Measurements from ENCODE around the gene CDCP2.

Gene CDCP2

GRCh38 chr1:54135436-54136120 is 17.2 kb downstream of the CDCP2 start:
- FAIRE-seq, result peak; percentile 20

GRCh38 chr1:54134295-54134694 is 18.5 kb downstream of the CDCP2 start:
- FAIRE-seq, result no peak

GRCh38 chr1:54132495-54132894 is 20.3 kb downstream of the CDCP2 start:
- FAIRE-seq, result no peak

DNA sequence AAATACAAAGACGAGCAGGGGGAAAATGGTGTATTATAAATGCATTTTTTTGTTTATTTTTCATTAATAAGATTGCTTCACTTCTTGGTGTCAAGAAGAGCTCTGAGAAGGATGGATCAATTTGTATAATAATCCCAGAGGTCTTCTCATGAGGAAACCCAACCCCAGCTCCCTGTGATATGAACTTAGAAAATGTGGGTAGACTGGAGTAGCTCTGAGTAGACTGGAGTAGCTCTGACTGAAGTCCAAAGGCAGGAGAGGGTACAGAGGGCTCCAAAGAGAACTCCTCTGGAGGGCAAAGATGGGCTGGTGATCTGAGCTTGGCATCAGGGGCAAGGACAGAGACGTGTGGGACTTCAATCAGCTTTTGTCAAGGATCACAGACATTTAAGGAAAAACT is 21.4 kb downstream of the CDCP2 start:
- no peak for FAIRE-seq

DNA sequence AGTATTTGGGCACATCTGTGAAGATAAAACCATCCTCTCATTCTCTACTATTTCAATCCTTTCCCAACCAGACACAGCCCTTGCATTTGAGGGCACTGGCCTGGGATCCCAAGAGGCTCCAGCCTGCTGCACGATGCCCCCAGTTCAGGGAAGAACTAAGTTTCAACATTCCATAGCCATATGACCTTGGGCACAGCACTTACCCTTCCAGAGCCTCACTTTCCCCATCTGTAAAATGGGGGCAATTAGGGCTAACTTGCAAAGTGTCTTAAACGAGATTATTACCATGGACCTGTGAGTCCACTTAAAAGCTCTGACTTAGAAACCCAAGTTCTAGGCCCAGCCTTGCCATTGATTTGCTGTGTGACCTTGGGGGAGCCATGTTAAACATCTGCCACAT is 22.9 kb downstream of the CDCP2 start:
- FAIRE-seq, result no peak

DNA sequence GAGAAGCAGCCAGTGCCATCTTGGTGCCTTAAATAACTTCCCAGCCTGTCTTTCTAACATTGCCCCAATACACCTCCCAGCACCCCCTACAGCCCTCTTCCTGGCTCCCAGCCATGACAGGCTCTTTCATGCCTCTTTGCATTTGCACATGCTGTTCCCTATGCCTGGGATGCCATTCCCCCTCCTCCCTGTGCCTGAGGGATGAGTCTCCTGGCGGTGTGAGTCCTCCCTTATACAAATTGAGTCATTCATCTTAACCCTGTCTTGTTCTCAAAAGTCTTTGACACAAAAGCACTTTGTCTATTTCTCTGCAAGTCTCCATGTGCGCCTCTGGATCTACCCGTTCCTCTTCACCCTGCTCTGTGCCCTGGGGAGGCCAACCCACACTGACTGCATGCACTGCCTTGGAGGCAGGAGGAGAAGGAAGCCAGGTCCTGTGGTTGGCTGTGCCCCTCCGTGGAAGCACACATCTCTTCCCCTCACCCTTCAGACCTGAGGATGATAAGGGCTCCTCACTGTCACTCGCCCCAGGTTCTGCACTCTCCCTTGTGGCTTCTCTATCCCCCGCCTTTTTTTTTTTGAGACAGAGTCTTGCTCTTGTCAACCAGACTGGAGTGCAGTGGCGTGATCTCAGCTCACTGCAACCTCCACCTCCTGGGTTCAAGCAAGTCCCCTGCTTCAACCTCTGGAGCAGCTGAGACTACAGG is 25.1 kb downstream of the CDCP2 start:
- FAIRE-seq, result no peak

DNA sequence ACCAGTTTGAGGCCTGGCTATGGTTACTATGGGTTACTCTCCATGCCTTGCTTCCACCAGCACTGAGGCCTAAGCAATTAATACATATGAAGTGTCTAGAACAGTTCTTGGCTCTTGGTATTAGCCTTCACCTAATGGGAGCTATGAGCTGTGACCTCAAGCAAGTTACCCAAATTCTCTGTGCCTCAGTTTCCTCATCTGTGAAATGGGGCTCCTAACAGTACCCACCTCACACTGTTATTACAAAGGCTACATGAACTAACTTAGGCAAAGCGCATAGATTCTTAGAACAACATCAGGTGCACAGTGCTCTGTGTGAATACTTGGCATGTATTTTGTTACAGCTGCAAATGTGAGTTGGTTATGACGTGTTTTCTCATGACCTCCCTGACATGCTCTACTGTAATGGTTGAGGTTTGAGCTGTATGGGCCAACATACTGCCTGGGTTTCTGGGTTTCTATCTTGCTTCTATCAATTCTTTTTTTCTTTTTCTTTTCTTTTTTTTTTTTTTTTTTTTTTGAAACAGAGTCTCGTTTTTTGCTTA is 26.5 kb downstream of the CDCP2 start:
- no peak for FAIRE-seq

- no peak for FAIRE-seq
Observed at GRCh38 chr1:54125386-54126070, 27.3 kb downstream of the CDCP2 start.

DNA sequence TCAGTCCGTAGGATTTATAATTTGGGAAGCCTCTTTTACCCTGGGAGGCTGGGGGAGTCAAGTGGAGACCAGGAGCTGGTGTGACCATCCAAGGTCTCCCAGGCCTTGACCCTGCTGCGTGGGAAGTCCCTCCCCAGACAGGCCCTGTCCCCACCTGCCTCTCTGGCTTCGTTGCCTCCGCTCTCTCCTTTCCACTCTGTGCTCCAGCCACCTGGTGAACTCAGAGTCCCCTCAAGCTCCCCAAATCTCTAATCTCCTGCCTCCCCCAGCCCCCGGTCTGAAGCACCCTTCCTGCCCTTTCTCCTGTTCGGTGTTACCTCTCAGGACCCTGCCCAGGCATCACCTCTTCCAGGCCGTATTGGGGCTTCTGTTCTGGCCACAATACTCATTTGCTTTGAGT is 27.9 kb downstream of the CDCP2 start:
- FAIRE-seq, result no peak

DNA sequence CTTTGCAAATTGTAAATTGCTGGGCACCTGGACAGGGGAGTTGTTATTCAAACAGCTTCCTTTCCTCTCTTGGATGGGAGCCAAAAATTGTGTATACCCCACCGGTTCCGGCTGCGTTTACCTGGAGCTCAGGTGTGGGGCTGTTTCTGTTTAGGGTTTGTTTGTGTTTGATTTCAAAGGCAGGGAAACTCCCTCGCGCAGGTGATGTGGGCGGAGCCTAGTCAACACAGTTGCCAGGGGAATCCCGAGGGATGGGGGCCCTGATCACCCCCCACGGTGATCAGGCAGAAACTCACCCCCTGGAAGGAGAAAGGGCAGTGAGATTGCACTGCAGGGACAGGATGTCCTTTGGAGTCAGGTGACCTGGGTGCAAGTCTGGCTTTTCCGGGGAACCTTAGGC is 28.3 kb downstream of the CDCP2 start:
- no peak for FAIRE-seq

- FAIRE-seq, result no peak
Observed at GRCh38 chr1:54122992-54123391, 29.8 kb downstream of the CDCP2 start.

- no peak for FAIRE-seq
Observed at GRCh38 chr1:54122135-54122751, 30.6 kb downstream of the CDCP2 start.

DNA sequence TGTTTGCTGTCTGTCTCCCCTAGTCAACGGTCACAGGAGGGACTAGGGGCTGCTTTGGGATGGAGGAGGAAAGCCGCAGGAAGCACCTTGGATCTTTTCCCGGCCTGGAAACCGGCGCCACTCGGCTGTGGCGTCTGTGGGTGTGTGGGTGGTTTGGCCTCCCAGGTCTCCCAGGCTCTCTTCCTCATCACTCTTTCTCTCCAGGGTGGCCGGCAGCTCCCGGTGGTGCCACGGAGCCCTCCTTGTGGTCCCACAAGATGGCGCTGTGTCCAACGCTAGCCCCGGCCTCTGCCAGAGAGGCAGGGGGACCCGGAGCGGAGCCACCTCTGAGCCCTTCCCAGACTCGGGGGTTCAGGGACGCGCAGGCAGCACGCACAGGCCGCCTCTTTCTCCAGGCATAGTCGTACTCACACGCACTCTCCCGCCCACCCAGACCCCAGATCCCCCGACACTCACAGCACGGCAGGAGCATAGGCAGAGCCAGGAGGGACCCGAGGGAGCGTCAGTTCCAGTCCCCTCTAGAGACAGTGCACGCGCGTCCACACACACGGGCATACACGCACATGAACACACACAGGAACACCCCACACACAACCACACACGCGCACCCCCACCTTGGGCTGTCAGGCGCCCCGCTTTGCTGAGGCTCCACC is 31.2 kb downstream of the CDCP2 start:
- FAIRE-seq, result no peak

GRCh38 chr1:54120698-54121481 is 31.9 kb downstream of the CDCP2 start:
- no peak for FAIRE-seq

- no peak for FAIRE-seq
Observed at GRCh38 chr1:54120018-54120697, 32.6 kb downstream of the CDCP2 start.

GRCh38 chr1:54118704-54119103 is 34.1 kb downstream of the CDCP2 start:
- FAIRE-seq, result no peak

- FAIRE-seq, result no peak
Observed at GRCh38 chr1:54117815-54118563, 34.8 kb downstream of the CDCP2 start.

DNA sequence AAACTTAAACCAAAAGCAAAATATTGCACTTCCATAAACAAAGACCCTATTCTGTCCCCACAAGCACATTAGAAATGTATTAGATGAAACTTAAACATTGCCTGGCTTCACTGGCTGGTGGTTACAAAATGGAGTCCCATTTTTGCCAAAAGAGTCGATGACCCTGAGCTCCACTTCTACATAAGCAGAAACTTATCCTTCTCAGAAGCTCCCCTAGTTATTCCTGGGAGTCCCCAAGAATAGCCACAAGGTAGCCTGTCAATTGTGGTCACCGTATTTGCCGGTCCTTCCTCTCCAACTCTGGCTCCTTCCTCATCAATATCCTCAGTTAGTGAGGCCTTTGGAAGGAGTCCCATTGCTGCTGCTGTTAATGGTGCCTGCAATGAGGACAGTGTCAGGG is 37.3 kb downstream of the CDCP2 start:
- no peak for FAIRE-seq

GRCh38 chr1:54114955-54115354 is 37.8 kb downstream of the CDCP2 start:
- no peak for FAIRE-seq

GRCh38 chr1:54114001-54114400 is 38.8 kb downstream of the CDCP2 start:
- no peak for FAIRE-seq
